Activated CD4-positive, alpha-beta T cell treated with anti-CD3 and anti-CD28 coated beads for 1 hour (primary cell): ENCODE measurements around the gene BMERB1.
"Not testable (repeated sequence)": the region's sequence is repeated elsewhere in the genome, so short reads cannot be mapped to it uniquely, and the experiment has no call there.

Source experiments
- DNase-seq: peaks from one replicate; pipeline ENCODE4 v3.0.0-alpha.2; 2020

The BMERB1 gene

GRCh38 chr16:15426796-15427195, 7.6 kb upstream of the BMERB1 start:
- DNase-seq, result no peak

GRCh38 chr16:15427648-15428239, 6.6 kb upstream of the BMERB1 start:
- peak; percentile 36 for DNase-seq

GRCh38 chr16:15430884-15431283, 3.5 kb upstream of the BMERB1 start:
- DNase-seq, result not testable (repeated sequence)

- DNase-seq, result no peak
Observed at GRCh38 chr16:15434079-15434424, 336 bp upstream of the BMERB1 start.

- no peak for DNase-seq
Observed at GRCh38 chr16:15435216-15435864, 952 bp downstream of the BMERB1 start.

GRCh38 chr16:15439102-15439501, 4.7 kb downstream of the BMERB1 start:
- no peak for DNase-seq

- DNase-seq, result no peak
Observed at GRCh38 chr16:15439521-15439920, 5.1 kb downstream of the BMERB1 start.

- no peak for DNase-seq
Observed at GRCh38 chr16:15440852-15441251, 6.5 kb downstream of the BMERB1 start.

- DNase-seq, result not testable (repeated sequence)
Observed at GRCh38 chr16:15442140-15442539, 7.8 kb downstream of the BMERB1 start.

- no peak for DNase-seq
Observed at GRCh38 chr16:15443753-15444152, 9.4 kb downstream of the BMERB1 start.

GRCh38 chr16:15444264-15444663, 9.9 kb downstream of the BMERB1 start:
- no peak for DNase-seq

GRCh38 chr16:15445450-15445849, 11.1 kb downstream of the BMERB1 start:
- no peak for DNase-seq

- no peak for DNase-seq
Observed at GRCh38 chr16:15446901-15447300, 12.5 kb downstream of the BMERB1 start.

GRCh38 chr16:15450624-15451023, 16.2 kb downstream of the BMERB1 start:
- DNase-seq, result no peak

- DNase-seq, result no peak
Observed at GRCh38 chr16:15451098-15451731, 16.8 kb downstream of the BMERB1 start.

- no peak for DNase-seq
Observed at GRCh38 chr16:15452246-15452855, 18.0 kb downstream of the BMERB1 start.

GRCh38 chr16:15453296-15453695, 18.9 kb downstream of the BMERB1 start:
- not testable (repeated sequence) for DNase-seq

GRCh38 chr16:15454933-15455332, 20.5 kb downstream of the BMERB1 start:
- DNase-seq, result not testable (repeated sequence)

- DNase-seq, result no peak
Observed at GRCh38 chr16:15457400-15457799, 23.0 kb downstream of the BMERB1 start.

- no peak for DNase-seq
Observed at GRCh38 chr16:15457958-15458357, 23.6 kb downstream of the BMERB1 start.

GRCh38 chr16:15459791-15460190, 25.4 kb downstream of the BMERB1 start:
- no peak for DNase-seq

GRCh38 chr16:15460601-15461000, 26.2 kb downstream of the BMERB1 start:
- no peak for DNase-seq

GRCh38 chr16:15461376-15461775, 27.0 kb downstream of the BMERB1 start:
- no peak for DNase-seq
